GM23248 (cell line): ENCODE measurements around the gene TCF7. TPM values are rescaled to one million over a fixed set of nuclear protein-coding genes. Genes with fewer than 3 reads are reported as not detected.

Experiments
- DNase-seq: peaks from one replicate; pipeline ENCODE4 v3.0.0-alpha.2; 2015
- H2AFZ ChIP-seq: fragments of 200-600 bp; sonication (generic); 2 replicates; pipeline ENCODE4 v1.6.1; 2016; ENCODE audit warnings: antibody characterized with exemption
- H3F3A ChIP-seq: fragments of 200-600 bp; sonication (generic); 2 replicates; pipeline ENCODE4 v1.6.1; 2016; ENCODE audit warnings: mild to moderate bottlenecking, antibody characterized with exemption, mixed run types; ENCODE audit not compliant: insufficient read depth
- H3K27ac ChIP-seq: fragments of 200-600 bp; sonication (generic); 2 replicates; pipeline ENCODE4 v1.5.1; 2016; ENCODE audit warnings: mild to moderate bottlenecking
- H3K27me3 ChIP-seq: fragments of 200-600 bp; sonication (generic); replicated peaks from 2 replicates; pipeline ENCODE4 v1.6.1; 2016; ENCODE audit warnings: mild to moderate bottlenecking; ENCODE audit not compliant: insufficient read depth
- H3K36me3 ChIP-seq: fragments of 200-600 bp; sonication (generic); 2 replicates; pipeline ENCODE4 v1.6.1; 2016; ENCODE audit warnings: low read depth, mild to moderate bottlenecking
- H3K4me1 ChIP-seq: fragments of 200-600 bp; sonication (generic); 2 replicates; pipeline ENCODE4 v1.6.1; 2016; ENCODE audit warnings: mild to moderate bottlenecking; ENCODE audit not compliant: insufficient read depth
- H3K4me2 ChIP-seq: fragments of 200-600 bp; sonication (generic); one replicate; pipeline ENCODE4 v1.6.1; 2016; ENCODE audit warnings: mild to moderate bottlenecking; ENCODE audit not compliant: unreplicated experiment
- H3K4me3 ChIP-seq: fragments of 200-600 bp; sonication (generic); 2 replicates; pipeline ENCODE4 v1.5.1; 2016; ENCODE audit warnings: mild to moderate bottlenecking
- H3K79me2 ChIP-seq: fragments of 200-600 bp; sonication (generic); 2 replicates; pipeline ENCODE4 v1.6.1; 2016; ENCODE audit warnings: mild to moderate bottlenecking; ENCODE audit not compliant: insufficient read depth
- H3K9ac ChIP-seq: fragments of 200-600 bp; sonication (generic); 2 replicates; pipeline ENCODE4 v1.6.1; 2016; ENCODE audit warnings: mild to moderate bottlenecking
- H3K9me2 ChIP-seq: fragments of 200-600 bp; sonication (generic); 2 replicates; pipeline ENCODE4 v1.6.1; 2016; ENCODE audit warnings: mixed run types, mild to moderate bottlenecking, moderate library complexity; ENCODE audit not compliant: insufficient read depth
- H3K9me3 ChIP-seq: fragments of 200-600 bp; sonication (generic); one replicate; pipeline ENCODE4 v1.6.1; 2017; ENCODE audit warnings: low read depth
- H4K20me1 ChIP-seq: fragments of 200-600 bp; sonication (generic); 2 replicates; pipeline ENCODE4 v1.6.0; 2016; ENCODE audit not compliant: insufficient read depth
- EZH2 ChIP-seq: fragments of 200-600 bp; sonication (generic); IDR thresholded peaks from 2 replicates; pipeline ENCODE4 v1.6.1; 2018; ENCODE audit warnings: antibody characterized with exemption, mild to moderate bottlenecking; ENCODE audit not compliant: insufficient read depth, poor library complexity, severe bottlenecking
- EZH2phosphoT487 ChIP-seq: fragments of 200-600 bp; sonication (generic); IDR thresholded peaks from 2 replicates; pipeline ENCODE4 v1.6.1; 2018; ENCODE audit warnings: antibody characterized with exemption, moderate library complexity, mild to moderate bottlenecking, low read depth; ENCODE audit not compliant: insufficient read depth
- WGBS, 2 experiments: methylation state at CpG; one replicate each; pipeline ENCODE4 v1.1.6; 2015 to 2017; ENCODE audit warnings: low lambda C conversion rate in 2 of 2, low coverage in 1 of 2; ENCODE audit errors: missing lambda C conversion rate in 2 of 2; 5-methylcytosine and 5-hydroxymethylcytosine counted together
- in situ Hi-C: fragments of 300-500 bp; cut with MboI; formaldehyde crosslinking; loops from 2 replicates; pipeline ENCODE4 v1.15.0; 2020
- polyA plus RNA-seq: library from polyadenylated mRNA; unstranded; fragments of >200 nt; fragmentation: Nextera tagmentation; extraction: Ambion mirVana; gene quantifications from 2 replicates; pipeline ENCODE4 v1.2.1, GENCODE V29; 2016
- total RNA-seq: library from RNA; depleted of rRNA; stranded (reverse); fragments of >200 nt; shearing (Covaris generic); gene quantifications from 2 replicates; pipeline ENCODE4 v1.2.3, GENCODE V29; 2014

Gene TCF7
- total and polyA plus RNA-seq, 2 experiments from 2014 or later = 1.4 to 2.7 TPM

GRCh38 chr5:134091626-134092121, 22.8 kb upstream of the TCF7 start:
- no peak overlapping the region for H3K27ac ChIP-seq
- H3K9me3 ChIP-seq = no peaks in the 10 kb centered on the region
- no peak overlapping the region for H3K4me3 ChIP-seq
- DNase-seq = peak; percentile 42
- no peaks in the 10 kb centered on the region for H3K9me2 ChIP-seq
- in situ Hi-C loops = no loop called here
- no peak overlapping the region for H3K9ac ChIP-seq
- no peak for TF ChIP-seq EZH2phosphoT487
- no peak for TF ChIP-seq EZH2
- H4K20me1 ChIP-seq = no peaks in the 10 kb centered on the region
- peaks cover 5% of the 10 kb centered on the region; the same call in 1 of the 2 replicates for H3K4me1 ChIP-seq
- 48 to 54% methylated on average over 6 of the region's 6 CpGs for whole genome bisulfite sequencing, 2 experiments
- peaks cover 7% of the 10 kb centered on the region; the same call in 1 of the 2 replicates for H3K27me3 ChIP-seq
- no peak overlapping the region for H2AFZ ChIP-seq
- no peaks in the 10 kb centered on the region for H3K79me2 ChIP-seq
- H3K4me2 ChIP-seq = no peak overlapping the region
- H3F3A ChIP-seq = peaks cover 9% of the 10 kb centered on the region
- H3K36me3 ChIP-seq = no peaks in the 10 kb centered on the region

GRCh38 chr5:134092875-134093274, 21.6 kb upstream of the TCF7 start:
- Histone ChIP-seq H3K9ac (no peak overlapping the region), H3K4me2 (no peak overlapping the region), H3K79me2 (no peaks in the 10 kb centered on the region), H3K9me3 (no peaks in the 10 kb centered on the region), H3K9me2 (no peaks in the 10 kb centered on the region), H3F3A (peaks cover 9% of the 10 kb centered on the region), H3K4me1 (peaks cover 5% of the 10 kb centered on the region; the same call in 1 of the 2 replicates), H3K27me3 (peaks cover 7% of the 10 kb centered on the region; the same call in 1 of the 2 replicates), H3K4me3 (no peak overlapping the region), H2AFZ (no peak overlapping the region), H4K20me1 (no peaks in the 10 kb centered on the region), H3K27ac (no peak overlapping the region), H3K36me3 (no peaks in the 10 kb centered on the region)
- in situ Hi-C loops = no loop called here
- TF ChIP-seq EZH2 (no peak), EZH2phosphoT487 (no peak)
- no peak for DNase-seq
- WGBS, 2 experiments = 93 to 94% methylated on average over 1 of the region's 1 CpG

- Histone ChIP-seq H3K27me3 (peaks cover 7% of the 10 kb centered on the region; the same call in 1 of the 2 replicates), H4K20me1 (no peaks in the 10 kb centered on the region), H3K27ac (no peak overlapping the region), H3K9ac (no peak overlapping the region), H3K4me3 (no peak overlapping the region), H3F3A (peaks cover 9% of the 10 kb centered on the region), H3K4me2 (no peak overlapping the region), H3K9me2 (no peaks in the 10 kb centered on the region), H3K9me3 (no peaks in the 10 kb centered on the region), H3K4me1 (0 out of 2 replicates have a peak, but pooled peaks cover 5% of the 10 kb centered on the region), H2AFZ (no peak overlapping the region), H3K36me3 (no peaks in the 10 kb centered on the region), H3K79me2 (no peaks in the 10 kb centered on the region)
- WGBS, 2 experiments = 83 to 84% methylated on average over 5 of the region's 5 CpGs
- no peak for TF ChIP-seq EZH2phosphoT487
- TF ChIP-seq EZH2 = no peak
- no peak for DNase-seq
- in situ Hi-C loops = no loop called here
Observed at GRCh38 chr5:134093351-134093750, 21.1 kb upstream of the TCF7 start.

GRCh38 chr5:134095293-134095692, 19.2 kb upstream of the TCF7 start:
- in situ Hi-C loops = no loop called here

More at GRCh38 chr5:134095293-134095692, 19.2 kb upstream of the TCF7 start:
- no peaks in the 10 kb centered on the region for H3K9me2 ChIP-seq
- H3K4me2 ChIP-seq = no peak overlapping the region
- TF ChIP-seq EZH2 (no peak), EZH2phosphoT487 (no peak)
- no peak overlapping the region for H3K27ac ChIP-seq
- no peak overlapping the region for H3K9ac ChIP-seq
- no peaks in the 10 kb centered on the region for H3K79me2 ChIP-seq
- H3F3A ChIP-seq = peaks cover 9% of the 10 kb centered on the region
- H3K9me3 ChIP-seq = no peaks in the 10 kb centered on the region
- DNase-seq = no peak
- WGBS, 2 experiments = 64 to 71% methylated on average over 3 of the region's 3 CpGs
- H3K36me3 ChIP-seq = no peaks in the 10 kb centered on the region
- H2AFZ ChIP-seq = no peak overlapping the region
- H4K20me1 ChIP-seq = no peaks in the 10 kb centered on the region
- no peak overlapping the region for H3K4me3 ChIP-seq
- peaks cover 2% of the 10 kb centered on the region; the same call in 1 of the 2 replicates for H3K27me3 ChIP-seq
- 0 out of 2 replicates have a peak, but pooled peaks cover 5% of the 10 kb centered on the region for H3K4me1 ChIP-seq
